ENCODE data around the gene TECPR1. TPM values are rescaled to one million over a fixed set of nuclear protein-coding genes. Genes with fewer than 3 reads are reported as not detected.

TECPR1 gene
- total RNA-seq, 1 experiment from 2014 or later: 11.5 TPM

DNA sequence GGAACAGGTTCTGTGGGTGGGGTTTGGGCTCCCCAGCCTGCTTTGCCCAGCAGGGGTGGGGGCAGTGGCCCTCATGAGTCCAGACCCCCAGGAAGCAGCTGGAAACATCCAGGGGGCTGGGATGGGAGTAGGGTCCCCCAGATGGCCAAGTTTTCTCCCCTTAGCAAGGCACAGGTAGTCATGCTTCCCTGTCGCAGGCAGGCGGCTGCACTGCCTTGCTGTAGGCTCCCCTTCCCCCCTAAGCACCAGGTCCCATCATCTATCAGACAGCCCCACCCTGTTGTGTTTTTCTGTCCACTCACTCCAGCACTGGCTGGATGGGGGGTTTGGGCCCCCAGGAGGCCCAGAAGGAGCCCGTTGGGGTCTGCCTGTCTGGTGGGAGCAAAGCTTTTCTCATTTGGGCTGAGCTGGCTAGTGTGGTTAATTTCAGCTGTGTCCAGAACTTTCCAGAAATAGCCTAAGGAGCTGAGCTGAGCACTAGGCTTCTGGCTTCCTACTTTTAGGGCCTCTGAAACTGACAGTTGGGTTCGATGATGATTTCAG, 37.4 kb upstream of the TECPR1 start:
- H3K9me2 ChIP-seq (replicated peaks; ENCODE audit: low read length): no peaks in the 10 kb centered on the region
- H3K27ac ChIP-seq (ENCODE audit: low read length): no peak overlapping the region
- no peak for DNase-seq
- no peak overlapping the region for H2AFZ ChIP-seq (ENCODE audit: low read length)
- peaks cover 68% of the 10 kb centered on the region for H3K79me2 ChIP-seq (ENCODE audit: low read length)
- H3K4me3 ChIP-seq (ENCODE audit: low read length): no peak overlapping the region
- ATAC-seq: no peak
- POLR2A ChIA-PET (ENCODE audit: unreplicated experiment): no interaction called here
- no peak overlapping the region for H3K9ac ChIP-seq (ENCODE audit: low read length)
- peaks cover 24% of the 10 kb centered on the region for H3K36me3 ChIP-seq (ENCODE audit: low read depth, low read length)
- peaks cover 32% of the 10 kb centered on the region for H3K4me1 ChIP-seq (ENCODE audit: insufficient read depth, low read length)
- H3K4me2 ChIP-seq (ENCODE audit: low read length): no peak overlapping the region
- H3K9me3 ChIP-seq (ENCODE audit: low read length): no peaks in the 10 kb centered on the region
- CTCF ChIA-PET: no interaction called here
- TF ChIP-seq, protein P1, sequence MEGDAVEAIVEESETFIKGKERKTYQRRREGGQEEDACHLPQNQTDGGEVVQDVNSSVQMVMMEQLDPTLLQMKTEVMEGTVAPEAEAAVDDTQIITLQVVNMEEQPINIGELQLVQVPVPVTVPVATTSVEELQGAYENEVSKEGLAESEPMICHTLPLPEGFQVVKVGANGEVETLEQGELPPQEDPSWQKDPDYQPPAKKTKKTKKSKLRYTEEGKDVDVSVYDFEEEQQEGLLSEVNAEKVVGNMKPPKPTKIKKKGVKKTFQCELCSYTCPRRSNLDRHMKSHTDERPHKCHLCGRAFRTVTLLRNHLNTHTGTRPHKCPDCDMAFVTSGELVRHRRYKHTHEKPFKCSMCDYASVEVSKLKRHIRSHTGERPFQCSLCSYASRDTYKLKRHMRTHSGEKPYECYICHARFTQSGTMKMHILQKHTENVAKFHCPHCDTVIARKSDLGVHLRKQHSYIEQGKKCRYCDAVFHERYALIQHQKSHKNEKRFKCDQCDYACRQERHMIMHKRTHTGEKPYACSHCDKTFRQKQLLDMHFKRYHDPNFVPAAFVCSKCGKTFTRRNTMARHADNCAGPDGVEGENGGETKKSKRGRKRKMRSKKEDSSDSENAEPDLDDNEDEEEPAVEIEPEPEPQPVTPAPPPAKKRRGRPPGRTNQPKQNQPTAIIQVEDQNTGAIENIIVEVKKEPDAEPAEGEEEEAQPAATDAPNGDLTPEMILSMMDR (conservative IDR thresholded peaks at IDR 0.05; ENCODE audit: low read depth, low read length): no peak
- TF ChIP-seq EZH2 (IDR thresholded peaks at IDR 0.05; ENCODE audit: low read length, unreplicated experiment): no peak
- TF ChIP-seq EZH2phosphoT487 (IDR thresholded peaks at IDR 0.05; ENCODE audit: borderline replicate concordance, low read length): no peak
- BruUV-seq (replicated peaks): no TSS peak
- no peaks in the 10 kb centered on the region for H3F3A ChIP-seq (ENCODE audit: low read length, unreplicated experiment)
- H3K27me3 ChIP-seq (ENCODE audit: low read length): no peaks in the 10 kb centered on the region
- H4K20me1 ChIP-seq (ENCODE audit: low read length): no peaks in the 10 kb centered on the region
- intact Hi-C loops (cut with micrococcal nuclease): no loop called here

DNA sequence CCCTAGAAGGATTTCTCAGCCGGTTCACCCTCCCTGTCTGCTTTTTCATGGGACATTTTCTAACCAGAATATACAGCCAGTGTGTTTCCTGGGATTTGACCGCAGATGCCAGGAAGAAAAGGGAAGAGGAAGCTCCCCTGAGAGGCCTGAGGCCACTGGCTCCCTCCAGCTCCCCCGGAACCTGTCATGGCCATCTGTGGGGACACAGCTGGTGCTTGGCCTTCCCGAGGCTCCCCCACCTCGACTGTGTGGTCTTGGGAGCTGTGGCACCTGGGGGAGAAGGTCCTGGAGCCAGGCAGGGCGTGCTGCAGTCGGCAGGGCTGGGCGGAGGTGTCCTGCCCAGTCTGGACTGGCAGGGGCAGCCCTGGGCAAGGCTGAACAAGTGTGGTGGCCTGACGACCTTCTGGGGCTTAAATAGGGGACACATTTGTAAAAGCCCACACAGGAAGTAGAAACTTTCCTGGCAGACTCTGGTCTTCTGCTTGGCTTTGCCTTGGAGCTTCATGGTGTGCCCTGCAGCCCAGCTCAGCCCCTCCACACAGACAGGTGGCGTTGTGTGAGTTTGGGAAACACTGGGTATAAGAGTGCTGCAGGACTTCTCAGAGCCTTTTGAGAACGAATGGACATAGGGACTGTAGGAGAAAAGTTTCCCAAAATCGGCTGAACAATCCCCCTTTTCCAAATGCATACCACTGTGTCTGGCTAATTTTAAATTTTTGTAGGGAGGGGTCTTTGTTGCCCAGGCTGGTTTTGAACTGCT, 36.2 kb upstream of the TECPR1 start:
- ATAC-seq: no peak
- Histone ChIP-seq H3K79me2 (ENCODE audit: low read length) (peaks cover 79% of the 10 kb centered on the region), H3F3A (ENCODE audit: low read length, unreplicated experiment) (no peaks in the 10 kb centered on the region), H3K4me3 (ENCODE audit: low read length) (no peak overlapping the region), H3K27ac (ENCODE audit: low read length) (no peak overlapping the region), H4K20me1 (ENCODE audit: low read length) (peaks cover 4% of the 10 kb centered on the region; the same call in 1 of the 2 replicates), H2AFZ (ENCODE audit: low read length) (no peak overlapping the region), H3K9me3 (ENCODE audit: low read length) (no peaks in the 10 kb centered on the region), H3K27me3 (ENCODE audit: low read length) (no peaks in the 10 kb centered on the region), H3K4me1 (ENCODE audit: insufficient read depth, low read length) (peaks cover 42% of the 10 kb centered on the region), H3K9me2 (replicated peaks; ENCODE audit: low read length) (no peaks in the 10 kb centered on the region), H3K9ac (ENCODE audit: low read length) (no peak overlapping the region), H3K36me3 (ENCODE audit: low read depth, low read length) (peaks cover 19% of the 10 kb centered on the region), H3K4me2 (ENCODE audit: low read length) (no peak overlapping the region)
- ChIA-PET POLR2A (ENCODE audit: unreplicated experiment) (interaction anchor here (0.6 kb wide), 1 partner anchor 380 kb away, joined by 5 read pairs; no protein-coding TSS in a partner anchor), CTCF (interaction anchor here (0.7 kb wide), 1 partner anchor 312 kb away, joined by 3 read pairs; no protein-coding TSS in a partner anchor)
- intact Hi-C loops (cut with micrococcal nuclease): no loop called here
- DNase-seq: no peak
- BruUV-seq (replicated peaks): no TSS peak
- TF ChIP-seq EZH2 (IDR thresholded peaks at IDR 0.05; ENCODE audit: low read length, unreplicated experiment): no peak
- TF ChIP-seq, protein P1 (conservative IDR thresholded peaks at IDR 0.05; ENCODE audit: low read depth, low read length): no peak
- no peak for TF ChIP-seq EZH2phosphoT487 (IDR thresholded peaks at IDR 0.05; ENCODE audit: borderline replicate concordance, low read length)

DNA sequence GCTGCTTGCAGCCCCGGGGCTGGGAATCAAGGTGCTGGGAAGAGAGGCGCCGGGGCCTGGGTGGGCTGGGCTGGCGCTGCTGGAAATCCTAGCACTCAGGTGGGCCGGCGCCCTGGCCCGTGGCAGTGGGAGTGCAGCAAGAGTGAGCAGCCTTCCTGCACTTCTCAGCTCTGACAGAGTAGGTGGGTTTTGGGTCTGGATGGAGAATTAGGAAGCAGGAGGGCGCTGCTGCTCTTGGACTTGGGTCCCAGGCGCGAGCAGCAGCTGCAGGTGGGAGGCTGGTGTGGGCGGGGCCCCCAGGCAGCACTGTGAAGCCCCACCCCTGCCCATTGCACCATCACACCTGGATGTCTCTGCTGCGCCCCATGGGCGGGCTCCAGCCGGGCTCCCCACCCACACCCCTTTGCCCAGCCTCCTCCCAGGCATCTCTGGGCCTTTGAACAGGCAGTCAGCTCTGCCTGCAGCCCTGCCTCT, 35.5 kb upstream of the TECPR1 start:
- POLR2A ChIA-PET (ENCODE audit: unreplicated experiment): no interaction called here
- Histone ChIP-seq H3K9me3 (ENCODE audit: low read length) (no peaks in the 10 kb centered on the region), H2AFZ (ENCODE audit: low read length) (no peak overlapping the region), H4K20me1 (ENCODE audit: low read length) (peaks cover 7% of the 10 kb centered on the region), H3K27me3 (ENCODE audit: low read length) (no peaks in the 10 kb centered on the region), H3K4me1 (ENCODE audit: insufficient read depth, low read length) (peaks cover 42% of the 10 kb centered on the region), H3K4me2 (ENCODE audit: low read length) (no peak overlapping the region), H3K27ac (ENCODE audit: low read length) (peak overlapping the region; percentile 84; the same call in 1 of the 2 replicates), H3K79me2 (ENCODE audit: low read length) (peaks cover 86% of the 10 kb centered on the region), H3F3A (ENCODE audit: low read length, unreplicated experiment) (no peaks in the 10 kb centered on the region), H3K9ac (ENCODE audit: low read length) (no peak overlapping the region), H3K36me3 (ENCODE audit: low read depth, low read length) (peaks cover 14% of the 10 kb centered on the region), H3K4me3 (ENCODE audit: low read length) (no peak overlapping the region), H3K9me2 (replicated peaks; ENCODE audit: low read length) (no peaks in the 10 kb centered on the region)
- intact Hi-C loops (cut with micrococcal nuclease): no loop called here
- no peak for DNase-seq
- CTCF ChIA-PET: no interaction called here
- no TSS peak for BruUV-seq (replicated peaks)
- no peak for ATAC-seq
- TF ChIP-seq EZH2phosphoT487 (IDR thresholded peaks at IDR 0.05; ENCODE audit: borderline replicate concordance, low read length) (no peak), EZH2 (IDR thresholded peaks at IDR 0.05; ENCODE audit: low read length, unreplicated experiment) (no peak)
- TF ChIP-seq, protein P1 (conservative IDR thresholded peaks at IDR 0.05; ENCODE audit: low read depth, low read length): no peak

Measured in PC-3 (cell line).